ENCODE results near the gene P2RX5.

The P2RX5 gene

DNA sequence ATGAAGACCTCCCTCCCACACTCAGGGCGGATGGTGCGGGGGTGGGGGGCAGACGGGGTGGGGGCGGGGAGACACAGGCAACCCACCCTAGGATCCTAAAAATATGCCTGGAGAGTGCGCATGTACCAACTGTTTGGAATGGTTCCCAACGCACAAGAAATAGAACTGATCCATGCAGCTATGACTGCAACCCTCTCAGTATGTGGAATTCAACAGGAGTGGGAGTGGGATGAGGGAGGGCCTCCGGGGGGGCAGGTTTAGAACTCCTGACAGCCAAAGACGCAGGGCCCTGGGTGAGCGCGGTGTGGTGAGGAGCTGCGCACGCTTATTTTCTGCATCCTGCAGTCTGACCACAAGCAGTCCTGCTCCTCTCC, 1.1 kb upstream of the P2RX5 start:
- H3K27ac ChIP-seq (ENCODE audit: low read depth, low read length), result no peak overlapping the region
- H3K79me2 ChIP-seq (ENCODE audit: insufficient read depth, low read length), result peaks cover 32% of the 10 kb centered on the region
- no peaks in the 10 kb centered on the region for H3K27me3 ChIP-seq (ENCODE audit: low read length)
- H3K9ac ChIP-seq (ENCODE audit: low read length), result no peak overlapping the region
- no peak overlapping the region for H3K4me2 ChIP-seq (ENCODE audit: low read depth, low read length, poor library complexity, severe bottlenecking)
- H3K9me2 ChIP-seq (replicated peaks; ENCODE audit: insufficient read depth, low read length), result no peaks in the 10 kb centered on the region
- H3K9me3 ChIP-seq (ENCODE audit: insufficient read depth, low read length), result no peaks in the 10 kb centered on the region
- no peak overlapping the region for H3K4me3 ChIP-seq (ENCODE audit: insufficient read depth, low read length, poor library complexity, severe bottlenecking)
- TF ChIP-seq, protein P1, sequence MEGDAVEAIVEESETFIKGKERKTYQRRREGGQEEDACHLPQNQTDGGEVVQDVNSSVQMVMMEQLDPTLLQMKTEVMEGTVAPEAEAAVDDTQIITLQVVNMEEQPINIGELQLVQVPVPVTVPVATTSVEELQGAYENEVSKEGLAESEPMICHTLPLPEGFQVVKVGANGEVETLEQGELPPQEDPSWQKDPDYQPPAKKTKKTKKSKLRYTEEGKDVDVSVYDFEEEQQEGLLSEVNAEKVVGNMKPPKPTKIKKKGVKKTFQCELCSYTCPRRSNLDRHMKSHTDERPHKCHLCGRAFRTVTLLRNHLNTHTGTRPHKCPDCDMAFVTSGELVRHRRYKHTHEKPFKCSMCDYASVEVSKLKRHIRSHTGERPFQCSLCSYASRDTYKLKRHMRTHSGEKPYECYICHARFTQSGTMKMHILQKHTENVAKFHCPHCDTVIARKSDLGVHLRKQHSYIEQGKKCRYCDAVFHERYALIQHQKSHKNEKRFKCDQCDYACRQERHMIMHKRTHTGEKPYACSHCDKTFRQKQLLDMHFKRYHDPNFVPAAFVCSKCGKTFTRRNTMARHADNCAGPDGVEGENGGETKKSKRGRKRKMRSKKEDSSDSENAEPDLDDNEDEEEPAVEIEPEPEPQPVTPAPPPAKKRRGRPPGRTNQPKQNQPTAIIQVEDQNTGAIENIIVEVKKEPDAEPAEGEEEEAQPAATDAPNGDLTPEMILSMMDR (IDR thresholded peaks at IDR 0.05; ENCODE audit: insufficient read depth, low read length, poor library complexity, severe bottlenecking), result no peak
- TF ChIP-seq EZH2phosphoT487 (conservative IDR thresholded peaks at IDR 0.05; ENCODE audit: low read length), result no peak
- peaks cover 13% of the 10 kb centered on the region for H3F3A ChIP-seq (ENCODE audit: insufficient read depth)
- no peaks in the 10 kb centered on the region for H4K20me1 ChIP-seq (ENCODE audit: low read depth, low read length)
- H2AFZ ChIP-seq (ENCODE audit: low read depth, low read length, severe bottlenecking), result no peak overlapping the region
- H3K36me3 ChIP-seq (ENCODE audit: low read length), result no peaks in the 10 kb centered on the region

DNA sequence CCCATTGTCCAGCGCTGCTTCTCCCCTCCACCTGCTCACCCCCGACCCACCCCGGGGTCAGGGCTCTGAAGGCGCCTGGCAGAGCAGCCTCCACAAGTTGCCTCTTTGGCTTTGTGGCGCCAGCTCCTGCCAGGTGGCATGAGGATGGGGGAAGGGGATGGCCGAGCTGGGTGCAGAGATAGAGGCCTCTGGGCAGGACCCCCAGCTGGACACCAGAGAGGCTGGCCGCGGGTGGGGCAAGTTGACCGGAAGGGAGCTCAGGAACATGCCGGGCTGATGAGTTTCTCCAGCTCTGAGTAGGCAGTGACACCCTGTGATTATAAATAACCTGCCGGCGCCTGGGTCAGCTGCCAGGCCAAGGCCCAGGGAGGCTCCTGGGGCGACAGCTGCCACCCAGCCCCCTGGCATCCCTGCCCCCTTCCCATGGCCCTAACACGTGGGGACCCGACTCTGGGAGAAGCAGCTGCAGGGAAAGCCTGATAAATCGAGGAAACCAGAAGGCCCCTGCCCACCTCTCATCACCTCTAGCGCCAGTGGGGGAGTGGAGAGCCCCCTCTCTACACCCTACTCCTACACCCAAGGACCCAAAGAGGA, 729 bp downstream of the P2RX5 start:
- no peak for TF ChIP-seq EZH2phosphoT487 (conservative IDR thresholded peaks at IDR 0.05; ENCODE audit: low read length)
- TF ChIP-seq, protein P1 (IDR thresholded peaks at IDR 0.05; ENCODE audit: insufficient read depth, low read length, poor library complexity, severe bottlenecking), result no peak
- Histone ChIP-seq H3K9me2 (replicated peaks; ENCODE audit: insufficient read depth, low read length) (no peaks in the 10 kb centered on the region), H3K9ac (ENCODE audit: low read length) (peak overlapping the region; percentile 73), H2AFZ (ENCODE audit: low read depth, low read length, severe bottlenecking) (peak overlapping the region; percentile 58), H3K79me2 (ENCODE audit: insufficient read depth, low read length) (peaks cover 32% of the 10 kb centered on the region), H3K27me3 (ENCODE audit: low read length) (no peaks in the 10 kb centered on the region), H3K27ac (ENCODE audit: low read depth, low read length) (peak overlapping the region; percentile 68), H3K9me3 (ENCODE audit: insufficient read depth, low read length) (no peaks in the 10 kb centered on the region), H3K4me3 (ENCODE audit: insufficient read depth, low read length, poor library complexity, severe bottlenecking) (peak overlapping the region; percentile 81), H3K36me3 (ENCODE audit: low read length) (no peaks in the 10 kb centered on the region), H4K20me1 (ENCODE audit: low read depth, low read length) (no peaks in the 10 kb centered on the region), H3K4me2 (ENCODE audit: low read depth, low read length, poor library complexity, severe bottlenecking) (peak overlapping the region; percentile 91), H3F3A (ENCODE audit: insufficient read depth) (peaks cover 13% of the 10 kb centered on the region)

DNA sequence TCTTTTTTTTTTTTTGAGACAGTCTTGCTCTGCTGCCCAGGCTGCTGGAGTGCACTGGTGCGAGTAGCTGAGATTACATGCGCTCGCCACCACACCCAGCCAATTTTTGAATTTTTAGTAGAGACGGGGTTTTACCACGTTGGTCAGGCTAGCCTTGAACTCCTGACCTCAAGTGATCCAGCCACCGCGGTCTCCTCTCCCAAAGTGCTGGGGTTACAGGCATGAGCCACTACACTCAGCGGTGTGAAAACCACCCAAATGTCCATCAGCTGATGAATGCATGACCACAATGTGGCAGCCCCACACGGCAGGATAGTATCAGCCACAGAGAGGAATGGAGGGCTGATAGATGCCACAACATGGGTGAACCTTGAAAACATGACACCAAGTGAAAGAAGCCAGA, 2.1 kb downstream of the P2RX5 start:
- Histone ChIP-seq H4K20me1 (ENCODE audit: low read depth, low read length) (no peaks in the 10 kb centered on the region), H3K27ac (ENCODE audit: low read depth, low read length) (peak overlapping the region; percentile 21; the same call in 1 of the 2 replicates), H3K27me3 (ENCODE audit: low read length) (no peaks in the 10 kb centered on the region), H3K79me2 (ENCODE audit: insufficient read depth, low read length) (peaks cover 32% of the 10 kb centered on the region), H3K9me3 (ENCODE audit: insufficient read depth, low read length) (no peaks in the 10 kb centered on the region), H3K36me3 (ENCODE audit: low read length) (no peaks in the 10 kb centered on the region), H3F3A (ENCODE audit: insufficient read depth) (peaks cover 13% of the 10 kb centered on the region), H3K9ac (ENCODE audit: low read length) (no peak overlapping the region), H3K4me3 (ENCODE audit: insufficient read depth, low read length, poor library complexity, severe bottlenecking) (peak overlapping the region; percentile 81), H2AFZ (ENCODE audit: low read depth, low read length, severe bottlenecking) (no peak overlapping the region), H3K9me2 (replicated peaks; ENCODE audit: insufficient read depth, low read length) (no peaks in the 10 kb centered on the region), H3K4me2 (ENCODE audit: low read depth, low read length, poor library complexity, severe bottlenecking) (peak overlapping the region; percentile 91)
- TF ChIP-seq, protein P1 (IDR thresholded peaks at IDR 0.05; ENCODE audit: insufficient read depth, low read length, poor library complexity, severe bottlenecking), result no peak
- no peak for TF ChIP-seq EZH2phosphoT487 (conservative IDR thresholded peaks at IDR 0.05; ENCODE audit: low read length)
